Activated naive CD8-positive, alpha-beta T cell (primary cell): ENCODE measurements around the gene BRF1.

Source experiments
- H3K27ac Mint-ChIP-seq: one replicate; pipeline ENCODE4 v1.8.0; 2021; ENCODE audit warnings: mixed read lengths
- H3K27me3 Mint-ChIP-seq: one replicate; pipeline ENCODE4 v1.8.0; 2021; ENCODE audit warnings: mixed read lengths
- H3K36me3 Mint-ChIP-seq: one replicate; pipeline ENCODE4 v1.8.0; 2021; ENCODE audit warnings: mixed read lengths
- H3K4me1 Mint-ChIP-seq: one replicate; pipeline ENCODE4 v1.8.0; 2021; ENCODE audit warnings: low read depth, mixed read lengths
- H3K4me3 Mint-ChIP-seq: one replicate; pipeline ENCODE4 v1.8.0; 2021; ENCODE audit warnings: mild to moderate bottlenecking, mixed read lengths
- H3K9me3 Mint-ChIP-seq: one replicate; pipeline ENCODE4 v1.8.0; 2021; ENCODE audit warnings: low read depth, mixed read lengths

BRF1 gene

GRCh38 chr14:105217774-105218173, 83.0 kb downstream of the BRF1 start:
- H3K27me3 Mint-ChIP-seq: no peaks in the 10 kb centered on the region
- peaks cover 5% of the 10 kb centered on the region for H3K36me3 Mint-ChIP-seq

GRCh38 chr14:105216490-105217247, 84.1 kb downstream of the BRF1 start:
- peaks cover 5% of the 10 kb centered on the region for H3K36me3 Mint-ChIP-seq
- H3K27ac Mint-ChIP-seq: no peak overlapping the region
- H3K4me3 Mint-ChIP-seq: no peak overlapping the region
- H3K27me3 Mint-ChIP-seq: no peaks in the 10 kb centered on the region
- H3K4me1 Mint-ChIP-seq: no peaks in the 10 kb centered on the region
- H3K9me3 Mint-ChIP-seq: no peaks in the 10 kb centered on the region

More at GRCh38 chr14:105217774-105218173, 83.0 kb downstream of the BRF1 start:
- Mint-ChIP-seq H3K4me1 (no peaks in the 10 kb centered on the region), H3K27ac (no peak overlapping the region), H3K4me3 (no peak overlapping the region), H3K9me3 (no peaks in the 10 kb centered on the region)

DNA sequence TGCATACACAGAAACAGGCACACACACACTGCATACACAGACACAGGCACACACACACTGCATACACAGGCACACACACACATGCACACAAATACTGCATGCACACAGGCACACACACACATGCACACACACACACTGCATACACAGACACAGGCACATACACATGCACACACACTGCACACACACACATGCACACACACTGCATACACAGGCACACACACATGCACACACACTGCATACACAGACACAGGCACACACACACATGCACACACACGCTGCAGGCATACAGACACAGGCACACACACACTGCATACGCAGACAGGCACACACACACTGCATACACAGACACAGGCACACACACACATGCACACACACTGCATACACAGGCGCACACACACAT, 85.2 kb downstream of the BRF1 start:
- Mint-ChIP-seq H3K4me3 (no peak overlapping the region), H3K4me1 (no peaks in the 10 kb centered on the region), H3K27me3 (no peaks in the 10 kb centered on the region), H3K36me3 (peaks cover 5% of the 10 kb centered on the region), H3K27ac (no peak overlapping the region), H3K9me3 (no peaks in the 10 kb centered on the region)

DNA sequence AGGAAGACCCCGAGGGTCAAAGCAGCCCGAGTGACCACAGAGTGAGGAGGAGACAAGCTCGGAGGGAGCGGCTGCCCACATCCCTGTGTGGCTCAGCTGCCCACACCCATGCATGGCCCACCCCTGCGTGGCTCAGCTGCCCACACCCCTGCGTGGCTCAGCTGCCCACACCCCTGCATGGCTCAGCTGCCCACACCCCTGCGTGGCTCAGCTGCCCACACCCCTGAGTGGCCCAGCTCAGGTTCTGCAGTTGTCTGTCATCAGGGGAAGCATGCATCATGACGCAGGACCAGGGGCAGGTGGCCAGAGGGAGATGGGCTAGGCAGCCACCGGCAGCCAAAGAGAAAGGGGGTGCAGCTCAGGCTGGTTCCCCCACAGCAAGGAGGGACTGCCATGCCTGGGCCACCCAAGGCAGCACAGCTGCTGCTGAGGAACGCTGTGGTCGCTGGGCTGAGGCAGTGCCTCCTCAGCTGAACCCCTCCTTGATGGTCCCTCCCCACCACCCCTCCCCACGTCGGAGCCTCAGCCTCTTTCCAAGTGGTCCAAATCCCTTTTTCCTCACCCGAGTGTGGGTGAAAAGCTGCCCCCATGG, 86.4 kb downstream of the BRF1 start:
- Mint-ChIP-seq H3K27me3 (no peaks in the 10 kb centered on the region), H3K36me3 (peaks cover 5% of the 10 kb centered on the region), H3K9me3 (no peaks in the 10 kb centered on the region), H3K4me3 (no peak overlapping the region), H3K27ac (no peak overlapping the region), H3K4me1 (no peaks in the 10 kb centered on the region)

DNA sequence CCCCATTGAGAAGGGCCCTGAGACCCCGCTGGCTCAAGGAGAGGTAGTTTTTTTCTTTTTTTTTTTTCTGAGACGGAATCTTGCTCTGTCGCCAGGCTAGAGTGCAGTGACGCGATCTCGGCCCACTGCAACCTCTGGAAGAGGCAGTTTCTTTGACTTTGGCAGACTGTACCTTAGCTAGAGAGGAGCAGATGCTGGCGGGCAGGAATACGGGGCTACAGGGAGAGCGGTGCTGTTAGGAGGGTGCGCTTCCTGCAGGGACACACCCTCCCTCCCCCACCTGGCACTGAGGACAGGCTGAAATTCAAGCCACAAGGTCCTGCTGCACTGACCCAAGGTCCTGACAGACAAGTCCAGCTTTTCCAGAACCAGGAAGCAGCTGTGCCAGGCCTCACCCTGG, 87.4 kb downstream of the BRF1 start:
- H3K4me1 Mint-ChIP-seq: no peaks in the 10 kb centered on the region
- H3K9me3 Mint-ChIP-seq: no peaks in the 10 kb centered on the region
- H3K27me3 Mint-ChIP-seq: no peaks in the 10 kb centered on the region
- H3K36me3 Mint-ChIP-seq: peaks cover 5% of the 10 kb centered on the region
- H3K27ac Mint-ChIP-seq: no peak overlapping the region
- no peak overlapping the region for H3K4me3 Mint-ChIP-seq

DNA sequence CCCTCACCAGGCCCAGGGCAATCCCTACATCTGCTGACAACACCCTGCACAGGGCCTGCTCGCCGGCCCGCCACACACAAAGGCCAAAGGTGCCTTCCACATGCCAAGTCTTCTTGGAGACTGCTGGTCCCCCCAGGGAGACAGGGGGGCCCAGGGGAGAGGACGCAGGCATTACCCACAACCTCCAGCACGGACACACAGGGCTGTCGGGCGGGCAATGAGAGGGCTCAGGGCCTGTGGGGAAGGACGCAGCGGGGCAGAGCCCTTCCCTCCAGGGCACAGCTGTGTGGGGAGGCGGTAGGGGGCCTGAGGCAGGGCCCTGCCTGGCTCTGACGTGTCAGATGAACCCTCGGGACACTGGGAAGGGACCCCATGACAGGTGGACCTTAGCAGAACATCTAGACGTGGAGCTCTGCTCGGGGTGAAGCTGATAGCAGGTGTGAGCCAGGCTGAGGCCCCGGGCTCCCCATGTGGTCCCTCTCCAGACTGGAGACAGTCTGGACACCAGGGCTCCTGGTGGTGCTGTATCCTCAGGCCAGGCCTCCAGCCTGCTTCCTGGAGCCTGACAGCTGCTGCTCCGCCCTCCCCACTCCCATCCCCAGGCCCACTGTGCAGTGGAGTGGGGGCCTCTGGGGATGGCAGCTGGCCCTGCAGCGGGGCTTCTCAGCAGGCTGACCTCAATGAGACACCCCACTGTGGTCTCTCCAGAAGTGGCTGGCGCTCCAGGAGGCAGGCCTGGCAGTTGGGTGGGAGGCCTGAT, 88.1 kb downstream of the BRF1 start:
- H3K4me3 Mint-ChIP-seq: no peak overlapping the region
- no peaks in the 10 kb centered on the region for H3K27me3 Mint-ChIP-seq
- H3K36me3 Mint-ChIP-seq: peaks cover 5% of the 10 kb centered on the region
- H3K27ac Mint-ChIP-seq: no peak overlapping the region
- no peaks in the 10 kb centered on the region for H3K4me1 Mint-ChIP-seq
- H3K9me3 Mint-ChIP-seq: no peaks in the 10 kb centered on the region

DNA sequence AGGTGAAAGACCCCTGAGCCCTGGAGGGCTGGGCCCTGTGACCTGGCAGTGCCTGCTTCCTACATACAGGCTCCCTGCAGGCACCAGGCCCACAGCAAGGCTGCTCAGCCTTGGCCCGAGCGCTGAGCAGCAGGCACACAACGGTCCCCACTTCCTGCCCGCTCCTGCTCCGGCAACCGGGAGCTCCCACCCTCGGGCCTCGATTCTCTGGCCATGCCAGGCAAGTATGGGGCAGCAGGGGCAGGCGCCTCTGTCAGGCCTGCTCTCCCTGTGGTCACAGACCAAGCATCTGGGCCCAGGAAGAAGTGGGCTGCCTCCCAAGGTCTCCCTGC, 89.1 kb downstream of the BRF1 start:
- H3K27ac Mint-ChIP-seq: no peak overlapping the region
- no peak overlapping the region for H3K4me3 Mint-ChIP-seq
- H3K36me3 Mint-ChIP-seq: peaks cover 5% of the 10 kb centered on the region
- no peaks in the 10 kb centered on the region for H3K27me3 Mint-ChIP-seq
- no peaks in the 10 kb centered on the region for H3K9me3 Mint-ChIP-seq
- H3K4me1 Mint-ChIP-seq: no peaks in the 10 kb centered on the region

GRCh38 chr14:105211086-105211757, 89.6 kb downstream of the BRF1 start:
- Mint-ChIP-seq H3K9me3 (no peaks in the 10 kb centered on the region), H3K27ac (no peak overlapping the region), H3K27me3 (no peaks in the 10 kb centered on the region), H3K4me3 (no peak overlapping the region), H3K36me3 (peaks cover 5% of the 10 kb centered on the region), H3K4me1 (no peaks in the 10 kb centered on the region)

GRCh38 chr14:105210266-105211025, 90.4 kb downstream of the BRF1 start:
- Mint-ChIP-seq H3K4me1 (no peaks in the 10 kb centered on the region), H3K9me3 (no peaks in the 10 kb centered on the region), H3K36me3 (peaks cover 5% of the 10 kb centered on the region), H3K27me3 (no peaks in the 10 kb centered on the region), H3K4me3 (no peak overlapping the region), H3K27ac (no peak overlapping the region)

GRCh38 chr14:105209646-105210045, 91.2 kb downstream of the BRF1 start:
- Mint-ChIP-seq H3K4me1 (no peaks in the 10 kb centered on the region), H3K9me3 (no peaks in the 10 kb centered on the region), H3K27me3 (no peaks in the 10 kb centered on the region), H3K36me3 (no peaks in the 10 kb centered on the region), H3K4me3 (no peak overlapping the region), H3K27ac (no peak overlapping the region)

GRCh38 chr14:105209091-105209490, 91.7 kb downstream of the BRF1 start:
- Mint-ChIP-seq H3K9me3 (no peaks in the 10 kb centered on the region), H3K36me3 (no peaks in the 10 kb centered on the region), H3K27ac (no peak overlapping the region), H3K4me1 (no peaks in the 10 kb centered on the region), H3K27me3 (no peaks in the 10 kb centered on the region), H3K4me3 (no peak overlapping the region)

DNA sequence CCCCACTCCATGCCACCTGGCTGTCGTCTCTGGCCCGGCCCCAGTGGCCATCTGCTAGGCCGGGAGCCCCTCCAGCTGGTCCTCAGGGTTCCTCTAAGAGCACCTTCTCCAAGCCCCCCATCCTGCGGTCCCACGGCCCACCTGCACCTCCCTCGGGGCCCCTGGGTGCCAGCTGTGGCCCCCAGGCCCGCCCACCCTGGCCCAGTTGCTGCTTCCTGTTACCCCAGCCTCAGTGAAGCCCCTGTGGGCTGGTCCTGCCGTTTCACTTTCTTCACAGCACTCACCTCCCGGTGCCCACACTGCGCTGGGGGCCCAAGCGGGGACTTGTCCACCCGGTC, 92.1 kb downstream of the BRF1 start:
- H3K27ac Mint-ChIP-seq: no peak overlapping the region
- no peaks in the 10 kb centered on the region for H3K4me1 Mint-ChIP-seq

GRCh38 chr14:105207996-105208737, 92.6 kb downstream of the BRF1 start:
- H3K4me1 Mint-ChIP-seq: no peaks in the 10 kb centered on the region
- H3K9me3 Mint-ChIP-seq: no peaks in the 10 kb centered on the region
- no peak overlapping the region for H3K4me3 Mint-ChIP-seq
- no peaks in the 10 kb centered on the region for H3K27me3 Mint-ChIP-seq
- H3K36me3 Mint-ChIP-seq: no peaks in the 10 kb centered on the region
- no peak overlapping the region for H3K27ac Mint-ChIP-seq

More for the DNA sequence above, 92.1 kb downstream of the BRF1 start:
- Mint-ChIP-seq H3K36me3 (no peaks in the 10 kb centered on the region), H3K9me3 (no peaks in the 10 kb centered on the region), H3K4me3 (no peak overlapping the region), H3K27me3 (no peaks in the 10 kb centered on the region)

DNA sequence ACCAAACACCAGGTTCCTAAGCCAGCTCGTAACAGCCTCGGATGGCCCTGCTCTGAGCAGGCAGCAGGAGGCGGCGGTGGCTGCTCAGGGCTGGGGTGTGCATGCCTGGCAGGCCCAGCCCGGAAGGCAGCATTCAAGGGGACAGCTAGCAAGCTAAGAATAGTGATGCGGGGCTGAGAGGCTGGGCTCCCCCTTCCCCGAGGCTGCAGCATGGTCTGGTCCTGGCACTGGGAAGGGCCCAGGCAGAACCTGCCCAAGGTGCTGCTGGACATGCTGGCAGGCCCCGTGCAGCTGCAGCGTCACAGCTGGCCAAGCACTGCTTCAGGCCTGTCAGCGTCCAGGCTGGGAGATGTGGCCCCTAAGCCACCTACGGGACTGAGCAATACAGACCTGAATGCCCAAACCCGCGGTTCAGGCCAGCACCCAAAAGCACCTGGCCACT, 93.3 kb downstream of the BRF1 start:
- no peak overlapping the region for H3K27ac Mint-ChIP-seq
- no peaks in the 10 kb centered on the region for H3K9me3 Mint-ChIP-seq
- no peak overlapping the region for H3K4me3 Mint-ChIP-seq
- no peaks in the 10 kb centered on the region for H3K27me3 Mint-ChIP-seq
- peaks cover 5% of the 10 kb centered on the region for H3K4me1 Mint-ChIP-seq
- no peaks in the 10 kb centered on the region for H3K36me3 Mint-ChIP-seq
